ENCODE data around the gene TYRO3. TPM values are rescaled to one million over a fixed set of nuclear protein-coding genes. Genes with fewer than 3 reads are reported as not detected.

TYRO3 gene
- total and polyA plus RNA-seq, 2 of the 13 experiments (the other 11 are each of a cell fraction or from before 2014, with no cell fraction given) = 24.0 to 43.6 TPM

DNA sequence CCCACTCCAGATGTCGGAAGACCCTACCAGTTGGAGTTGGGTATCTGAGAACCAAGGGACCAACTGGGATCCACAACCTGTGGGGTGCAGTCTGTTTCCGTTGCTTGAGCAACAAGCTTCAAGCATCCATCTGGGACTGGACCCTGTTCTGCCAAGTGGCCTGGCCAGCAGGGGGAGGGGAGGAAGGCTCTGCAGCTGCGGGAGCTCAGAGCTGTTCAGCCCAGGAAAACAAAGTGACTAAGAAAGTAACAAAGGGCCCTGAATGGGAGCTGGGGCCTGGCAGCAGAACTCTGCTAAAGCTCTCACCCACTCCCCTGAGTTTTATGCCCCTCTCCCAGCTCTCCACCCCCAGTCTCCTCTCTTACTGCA is 2.7 kb downstream of the TYRO3 start (continued):
- TF ChIP-seq, protein P1, sequence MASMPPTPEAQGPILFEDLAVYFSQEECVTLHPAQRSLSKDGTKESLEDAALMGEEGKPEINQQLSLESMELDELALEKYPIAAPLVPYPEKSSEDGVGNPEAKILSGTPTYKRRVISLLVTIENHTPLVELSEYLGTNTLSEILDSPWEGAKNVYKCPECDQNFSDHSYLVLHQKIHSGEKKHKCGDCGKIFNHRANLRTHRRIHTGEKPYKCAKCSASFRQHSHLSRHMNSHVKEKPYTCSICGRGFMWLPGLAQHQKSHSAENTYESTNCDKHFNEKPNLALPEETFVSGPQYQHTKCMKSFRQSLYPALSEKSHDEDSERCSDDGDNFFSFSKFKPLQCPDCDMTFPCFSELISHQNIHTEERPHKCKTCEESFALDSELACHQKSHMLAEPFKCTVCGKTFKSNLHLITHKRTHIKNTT (CRISPR knock-in tag; IDR thresholded peaks at IDR 0.05) = no peak
- TF ChIP-seq RXRB (CRISPR knock-in tag; IDR thresholded peaks at IDR 0.05; ENCODE audit: borderline replicate concordance) (0 out of 2 replicates have a peak, but pooled peaks have one; percentile 16), ZSCAN30 (CRISPR knock-in tag; IDR thresholded peaks at IDR 0.05) (no peak), HNRNPL (IDR thresholded peaks at IDR 0.05; ENCODE audit: low read depth, low read length) (no peak), HMG20B (CRISPR knock-in tag; conservative IDR thresholded peaks at IDR 0.05) (no peak), ZNF674 (CRISPR knock-in tag; IDR thresholded peaks at IDR 0.05; ENCODE audit: low read depth) (no peak), ZNF333 (CRISPR knock-in tag; IDR thresholded peaks at IDR 0.05; ENCODE audit: borderline replicate concordance) (no peak), IKZF4 (CRISPR knock-in tag; IDR thresholded peaks at IDR 0.05; ENCODE audit: borderline replicate concordance, low read depth, not compliant biosample characterization) (no peak), NR2F6 (IDR thresholded peaks at IDR 0.05) (no peak), NR2F6 (CRISPR knock-in tag; IDR thresholded peaks at IDR 0.05) (no peak), ZFAT (CRISPR knock-in tag; conservative IDR thresholded peaks at IDR 0.05) (no peak), ZSCAN21 (CRISPR knock-in tag; IDR thresholded peaks at IDR 0.05; ENCODE audit: borderline replicate concordance) (no peak), ZNF746 (CRISPR knock-in tag; IDR thresholded peaks at IDR 0.05) (no peak), REXO4 (CRISPR knock-in tag; IDR thresholded peaks at IDR 0.05; ENCODE audit: borderline replicate concordance) (no peak), ZNF879 (CRISPR knock-in tag; IDR thresholded peaks at IDR 0.05) (no peak), SIX1 (CRISPR knock-in tag; IDR thresholded peaks at IDR 0.05; ENCODE audit: borderline replicate concordance) (no peak), KLF9 (CRISPR knock-in tag; IDR thresholded peaks at IDR 0.05; ENCODE audit: low read depth) (no peak), FOXK2 (IDR thresholded peaks at IDR 0.05) (no peak), ARID2 (CRISPR knock-in tag; IDR thresholded peaks at IDR 0.05; ENCODE audit: borderline replicate concordance) (no peak)
- TF ChIP-seq, protein P2, sequence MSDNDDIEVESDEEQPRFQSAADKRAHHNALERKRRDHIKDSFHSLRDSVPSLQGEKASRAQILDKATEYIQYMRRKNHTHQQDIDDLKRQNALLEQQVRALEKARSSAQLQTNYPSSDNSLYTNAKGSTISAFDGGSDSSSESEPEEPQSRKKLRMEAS (IDR thresholded peaks at IDR 0.05) = no peak
- TF ChIP-seq, protein P3, sequence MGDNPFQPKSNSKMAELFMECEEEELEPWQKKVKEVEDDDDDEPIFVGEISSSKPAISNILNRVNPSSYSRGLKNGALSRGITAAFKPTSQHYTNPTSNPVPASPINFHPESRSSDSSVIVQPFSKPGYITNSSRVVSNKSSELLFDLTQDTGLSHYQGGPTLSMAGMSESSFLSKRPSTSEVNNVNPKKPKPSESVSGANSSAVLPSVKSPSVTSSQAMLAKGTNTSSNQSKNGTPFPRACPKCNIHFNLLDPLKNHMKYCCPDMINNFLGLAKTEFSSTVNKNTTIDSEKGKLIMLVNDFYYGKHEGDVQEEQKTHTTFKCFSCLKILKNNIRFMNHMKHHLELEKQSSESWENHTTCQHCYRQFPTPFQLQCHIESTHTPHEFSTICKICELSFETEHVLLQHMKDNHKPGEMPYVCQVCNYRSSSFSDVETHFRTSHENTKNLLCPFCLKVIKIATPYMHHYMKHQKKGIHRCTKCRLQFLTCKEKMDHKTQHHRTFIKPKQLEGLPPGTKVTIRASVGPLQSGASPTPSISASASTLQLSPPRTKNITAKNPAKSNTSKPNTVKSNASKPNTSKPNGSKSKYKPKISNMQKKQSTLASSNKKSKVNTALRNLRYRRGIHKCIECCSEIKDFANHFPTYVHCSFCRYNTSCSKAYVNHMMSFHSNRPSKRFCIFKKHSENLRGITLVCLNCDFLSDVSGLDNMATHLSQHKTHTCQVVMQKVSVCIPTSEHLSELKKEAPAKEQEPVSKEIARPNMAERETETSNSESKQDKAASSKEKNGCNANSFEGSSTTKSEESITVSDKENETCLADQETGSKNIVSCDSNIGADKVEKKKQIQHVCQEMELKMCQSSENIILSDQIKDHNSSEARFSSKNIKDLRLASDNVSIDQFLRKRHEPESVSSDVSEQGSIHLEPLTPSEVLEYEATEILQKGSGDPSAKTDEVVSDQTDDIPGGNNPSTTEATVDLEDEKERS (CRISPR knock-in tag; IDR thresholded peaks at IDR 0.05) = no peak
- TF ChIP-seq, protein P4, sequence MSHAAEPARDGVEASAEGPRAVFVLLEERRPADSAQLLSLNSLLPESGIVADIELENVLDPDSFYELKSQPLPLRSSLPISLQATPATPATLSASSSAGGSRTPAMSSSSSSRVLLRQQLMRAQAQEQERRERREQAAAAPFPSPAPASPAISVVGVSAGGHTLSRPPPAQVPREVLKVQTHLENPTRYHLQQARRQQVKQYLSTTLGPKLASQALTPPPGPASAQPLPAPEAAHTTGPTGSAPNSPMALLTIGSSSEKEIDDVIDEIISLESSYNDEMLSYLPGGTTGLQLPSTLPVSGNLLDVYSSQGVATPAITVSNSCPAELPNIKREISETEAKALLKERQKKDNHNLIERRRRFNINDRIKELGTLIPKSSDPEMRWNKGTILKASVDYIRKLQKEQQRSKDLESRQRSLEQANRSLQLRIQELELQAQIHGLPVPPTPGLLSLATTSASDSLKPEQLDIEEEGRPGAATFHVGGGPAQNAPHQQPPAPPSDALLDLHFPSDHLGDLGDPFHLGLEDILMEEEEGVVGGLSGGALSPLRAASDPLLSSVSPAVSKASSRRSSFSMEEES (CRISPR knock-in tag; IDR thresholded peaks at IDR 0.05) = no peak
- TF ChIP-seq, protein P5, sequence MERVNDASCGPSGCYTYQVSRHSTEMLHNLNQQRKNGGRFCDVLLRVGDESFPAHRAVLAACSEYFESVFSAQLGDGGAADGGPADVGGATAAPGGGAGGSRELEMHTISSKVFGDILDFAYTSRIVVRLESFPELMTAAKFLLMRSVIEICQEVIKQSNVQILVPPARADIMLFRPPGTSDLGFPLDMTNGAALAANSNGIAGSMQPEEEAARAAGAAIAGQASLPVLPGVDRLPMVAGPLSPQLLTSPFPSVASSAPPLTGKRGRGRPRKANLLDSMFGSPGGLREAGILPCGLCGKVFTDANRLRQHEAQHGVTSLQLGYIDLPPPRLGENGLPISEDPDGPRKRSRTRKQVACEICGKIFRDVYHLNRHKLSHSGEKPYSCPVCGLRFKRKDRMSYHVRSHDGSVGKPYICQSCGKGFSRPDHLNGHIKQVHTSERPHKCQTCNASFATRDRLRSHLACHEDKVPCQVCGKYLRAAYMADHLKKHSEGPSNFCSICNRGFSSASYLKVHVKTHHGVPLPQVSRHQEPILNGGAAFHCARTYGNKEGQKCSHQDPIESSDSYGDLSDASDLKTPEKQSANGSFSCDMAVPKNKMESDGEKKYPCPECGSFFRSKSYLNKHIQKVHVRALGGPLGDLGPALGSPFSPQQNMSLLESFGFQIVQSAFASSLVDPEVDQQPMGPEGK (CRISPR knock-in tag; IDR thresholded peaks at IDR 0.05) = no peak
- TF ChIP-seq, protein P6, sequence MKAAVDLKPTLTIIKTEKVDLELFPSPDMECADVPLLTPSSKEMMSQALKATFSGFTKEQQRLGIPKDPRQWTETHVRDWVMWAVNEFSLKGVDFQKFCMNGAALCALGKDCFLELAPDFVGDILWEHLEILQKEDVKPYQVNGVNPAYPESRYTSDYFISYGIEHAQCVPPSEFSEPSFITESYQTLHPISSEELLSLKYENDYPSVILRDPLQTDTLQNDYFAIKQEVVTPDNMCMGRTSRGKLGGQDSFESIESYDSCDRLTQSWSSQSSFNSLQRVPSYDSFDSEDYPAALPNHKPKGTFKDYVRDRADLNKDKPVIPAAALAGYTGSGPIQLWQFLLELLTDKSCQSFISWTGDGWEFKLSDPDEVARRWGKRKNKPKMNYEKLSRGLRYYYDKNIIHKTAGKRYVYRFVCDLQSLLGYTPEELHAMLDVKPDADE (CRISPR knock-in tag; IDR thresholded peaks at IDR 0.05) = no peak

Data from HepG2 (cell line).